Transverse colon (tissue), 4 donors: ENCODE measurements around the gene KRT80.

Experiments
- POLR2A ChIP-seq: fragments of 450-650 bp; IDR thresholded peaks from one replicate; pipeline ENCODE4 v1.6.1; 2016; ENCODE audit warnings: antibody characterized with exemption, mild to moderate bottlenecking, moderate library complexity
- POLR2AphosphoS5 ChIP-seq, 3 donors: sonication (generic); formaldehyde crosslinking; IDR thresholded peaks; one replicate each; pipeline ENCODE4 v1.6.1; 2016; ENCODE audit warnings: antibody characterized with exemption in 3 of 3
- TF ChIP-seq, protein P1 (sequence below), 5 experiments: fragments of 200-600 bp in 3 of 5; fragments of 450-650 bp in 2 of 5; sonication (generic) in 3 of 5; IDR thresholded peaks; 1 replicate in 2 of 5; 2 replicates in 3 of 5; pipeline ENCODE4 v1.5.1; 2016 to 2017; ENCODE audit warnings: antibody characterized with exemption in 5 of 5, inconsistent platforms in 3 of 5, mild to moderate bottlenecking in 2 of 5, moderate library complexity in 1 of 5

GRCh38 chr12:52235001-52235764 lies 43.4 kb upstream of the KRT80 start:
- TF ChIP-seq, protein P1, sequence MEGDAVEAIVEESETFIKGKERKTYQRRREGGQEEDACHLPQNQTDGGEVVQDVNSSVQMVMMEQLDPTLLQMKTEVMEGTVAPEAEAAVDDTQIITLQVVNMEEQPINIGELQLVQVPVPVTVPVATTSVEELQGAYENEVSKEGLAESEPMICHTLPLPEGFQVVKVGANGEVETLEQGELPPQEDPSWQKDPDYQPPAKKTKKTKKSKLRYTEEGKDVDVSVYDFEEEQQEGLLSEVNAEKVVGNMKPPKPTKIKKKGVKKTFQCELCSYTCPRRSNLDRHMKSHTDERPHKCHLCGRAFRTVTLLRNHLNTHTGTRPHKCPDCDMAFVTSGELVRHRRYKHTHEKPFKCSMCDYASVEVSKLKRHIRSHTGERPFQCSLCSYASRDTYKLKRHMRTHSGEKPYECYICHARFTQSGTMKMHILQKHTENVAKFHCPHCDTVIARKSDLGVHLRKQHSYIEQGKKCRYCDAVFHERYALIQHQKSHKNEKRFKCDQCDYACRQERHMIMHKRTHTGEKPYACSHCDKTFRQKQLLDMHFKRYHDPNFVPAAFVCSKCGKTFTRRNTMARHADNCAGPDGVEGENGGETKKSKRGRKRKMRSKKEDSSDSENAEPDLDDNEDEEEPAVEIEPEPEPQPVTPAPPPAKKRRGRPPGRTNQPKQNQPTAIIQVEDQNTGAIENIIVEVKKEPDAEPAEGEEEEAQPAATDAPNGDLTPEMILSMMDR (IDR thresholded peaks at IDR 0.05), result no peak
- TF ChIP-seq POLR2AphosphoS5 (IDR thresholded peaks at IDR 0.05) (no peak), POLR2A (no peak)
